Inflammatory macrophage treated with lipopolysaccharide for 1 hour (primary cell): ENCODE results near the gene OR5B21.

Experiments used
- DNase-seq, 2 donors: peaks; one replicate each; pipeline ENCODE4 v3.0.0-alpha.2; 2020 to 2022

OR5B21 gene

DNA sequence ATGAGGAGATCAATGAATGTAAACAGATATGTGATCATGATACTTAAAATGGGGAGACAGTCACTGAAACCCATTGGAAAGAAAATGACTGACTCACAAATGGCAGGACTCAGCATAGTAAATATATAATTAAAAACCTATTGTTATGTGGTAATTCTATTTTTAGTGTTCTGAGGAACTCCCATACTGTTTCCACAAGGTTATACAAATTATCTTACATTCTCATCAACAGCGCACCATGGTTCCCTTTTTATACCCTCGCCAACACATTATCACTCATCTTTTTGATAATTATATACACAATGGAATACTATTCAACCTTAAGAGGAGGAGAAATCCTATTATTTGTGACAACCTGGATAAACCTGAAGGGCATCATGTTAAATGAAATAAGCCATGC is 17.1 kb downstream of the OR5B21 start:
- DNase-seq, result no peak

DNA sequence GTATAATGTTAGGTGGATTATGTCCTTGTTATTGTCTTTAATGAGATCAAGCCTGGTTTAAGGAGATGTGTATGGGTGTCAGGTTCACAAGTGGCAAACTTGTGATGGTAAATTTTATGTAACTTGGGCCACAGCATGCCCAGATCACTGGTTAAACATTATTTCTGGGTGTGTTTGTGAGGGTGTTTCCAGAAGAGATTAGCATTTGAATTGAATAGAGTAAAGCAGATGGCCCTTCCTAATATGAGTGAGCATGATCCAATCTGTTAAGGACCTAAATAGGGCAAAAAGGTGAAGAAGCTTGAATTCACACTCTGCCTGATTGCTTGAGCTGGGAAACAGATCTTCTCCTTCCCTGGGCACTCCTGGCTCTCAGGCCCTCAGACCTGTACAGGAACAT is 20.7 kb downstream of the OR5B21 start:
- DNase-seq, result no peak

DNA sequence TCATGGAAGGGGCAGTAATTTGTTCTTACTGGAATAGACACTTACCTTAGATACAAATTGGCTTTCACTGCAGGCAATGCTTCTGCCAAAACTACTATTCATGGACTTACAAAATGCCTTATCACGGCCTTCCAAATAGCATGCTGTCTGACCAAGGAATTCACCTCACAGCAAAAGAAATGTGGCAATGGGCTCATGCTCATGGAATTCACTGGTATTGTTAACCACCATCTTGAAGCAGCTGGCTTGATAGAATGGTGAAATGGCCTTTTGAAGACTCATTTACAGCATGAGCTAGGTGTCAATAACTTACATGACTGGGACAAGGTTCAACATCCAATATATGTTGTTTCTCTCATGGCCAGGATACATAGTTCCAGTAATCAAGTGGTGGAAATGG is 21.9 kb downstream of the OR5B21 start:
- DNase-seq, result no peak

DNA sequence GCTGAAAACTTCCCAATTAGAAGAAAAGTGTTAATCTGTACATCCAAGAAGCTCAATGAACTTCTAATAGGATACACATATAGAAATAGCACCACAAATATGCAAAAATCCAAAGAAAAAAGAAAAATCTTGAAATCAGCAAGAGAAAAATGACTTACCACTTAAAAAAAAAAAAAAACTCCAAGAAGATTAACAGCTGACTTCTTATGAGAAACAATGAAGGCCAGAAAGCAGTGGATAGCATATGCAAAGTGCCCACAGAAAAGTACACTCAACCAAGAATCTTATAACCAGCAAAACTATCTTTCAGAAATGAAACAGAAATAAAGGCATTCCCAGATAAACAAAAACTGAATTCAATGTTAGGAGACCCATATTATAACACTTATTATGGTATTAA is 36.0 kb downstream of the OR5B21 start:
- no peak for DNase-seq

DNA sequence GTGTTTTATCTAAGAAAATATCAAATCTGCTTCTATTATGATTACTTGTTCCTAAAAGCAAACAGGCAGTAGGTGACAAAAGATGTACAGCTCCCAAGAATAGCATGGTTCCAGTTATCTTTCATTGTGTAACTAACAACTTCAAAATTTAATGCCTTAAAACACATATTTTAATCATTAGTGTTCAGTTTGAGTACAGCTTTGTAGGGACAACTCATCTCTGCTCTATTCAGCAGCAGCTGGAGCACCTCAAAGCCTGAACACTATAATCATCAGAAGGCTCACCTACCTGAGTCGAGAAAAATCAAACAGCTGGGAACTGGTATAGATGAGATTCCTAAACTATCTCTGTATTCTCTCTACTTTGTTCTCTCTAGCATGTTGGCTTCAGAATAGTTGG is 41.6 kb downstream of the OR5B21 start:
- no peak for DNase-seq

DNA sequence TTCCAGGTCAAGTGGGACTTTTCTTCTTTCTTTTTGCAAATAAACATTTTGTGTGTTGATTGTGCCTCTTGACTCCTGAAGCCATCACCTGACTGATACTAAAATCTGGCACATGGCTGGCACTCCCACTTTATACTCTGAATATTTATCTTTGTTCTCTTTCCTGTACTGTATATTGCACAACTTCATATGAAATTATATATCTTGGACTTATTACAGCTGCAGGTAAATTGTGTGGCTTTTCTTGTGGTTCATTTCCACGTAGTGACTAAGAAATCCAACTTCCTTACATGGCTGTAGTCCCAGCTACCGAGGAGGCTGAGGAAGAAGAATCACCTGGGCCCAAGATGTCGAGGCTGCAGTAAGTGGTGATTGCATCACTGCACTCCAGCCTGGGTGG is 42.2 kb downstream of the OR5B21 start:
- no peak for DNase-seq
